SKM-1 treated with dmso at 0.1 percent for 144 hours (cell line): ENCODE measurements around the gene XIRP2.

ENCODE experiments used
- DNase-seq: peaks from one replicate; lab custom pipeline; 2025; ENCODE audit not compliant: unreplicated experiment; lab: John Stamatoyannopoulos, UW

The XIRP2 gene

GRCh38 chr2:167133614-167134013 lies 245.3 kb downstream of the XIRP2 start:
- DNase-seq, result no peak

GRCh38 chr2:167134381-167135072 lies 246.2 kb downstream of the XIRP2 start:
- DNase-seq, result no peak

GRCh38 chr2:167135706-167136105 lies 247.4 kb downstream of the XIRP2 start:
- DNase-seq, result no peak

GRCh38 chr2:167136879-167137596 lies 248.8 kb downstream of the XIRP2 start:
- DNase-seq, result no peak

- no peak for DNase-seq
Observed at GRCh38 chr2:167140330-167140729, 252.1 kb downstream of the XIRP2 start.

GRCh38 chr2:167140767-167141166 lies 252.5 kb downstream of the XIRP2 start:
- no peak for DNase-seq

GRCh38 chr2:167142554-167142953 lies 254.3 kb downstream of the XIRP2 start:
- no peak for DNase-seq

- no peak for DNase-seq
Observed at GRCh38 chr2:167144179-167144898, 256.1 kb downstream of the XIRP2 start.

GRCh38 chr2:167147271-167147941 lies 259.1 kb downstream of the XIRP2 start:
- no peak for DNase-seq

GRCh38 chr2:167151894-167152293 lies 263.6 kb downstream of the XIRP2 start:
- DNase-seq, result no peak

- DNase-seq, result no peak
Observed at GRCh38 chr2:167157523-167157922, 269.2 kb downstream of the XIRP2 start.

- no peak for DNase-seq
Observed at GRCh38 chr2:167177196-167177595, 288.9 kb downstream of the XIRP2 start.

- DNase-seq, result no peak
Observed at GRCh38 chr2:167181134-167181533, 292.9 kb downstream of the XIRP2 start.

- DNase-seq, result no peak
Observed at GRCh38 chr2:167181688-167182087, 293.4 kb downstream of the XIRP2 start.

- DNase-seq, result no peak
Observed at GRCh38 chr2:167182403-167182802, 294.1 kb downstream of the XIRP2 start.

GRCh38 chr2:167183931-167184330 lies 295.7 kb downstream of the XIRP2 start:
- no peak for DNase-seq

GRCh38 chr2:167186465-167186864 lies 298.2 kb downstream of the XIRP2 start:
- no peak for DNase-seq

GRCh38 chr2:167187049-167187727 lies 298.9 kb downstream of the XIRP2 start:
- DNase-seq, result no peak

GRCh38 chr2:167187978-167188967 lies 300.0 kb downstream of the XIRP2 start:
- no peak for DNase-seq

GRCh38 chr2:167190053-167190452 lies 301.8 kb downstream of the XIRP2 start:
- DNase-seq, result no peak
